ENCODE data around the gene KRT83. TPM values are rescaled to one million over a fixed set of nuclear protein-coding genes. Genes with fewer than 3 reads are reported as not detected.

KRT83 gene
- total and polyA plus RNA-seq, 11 donors, result not detected

GRCh38 chr12:52360106-52360662 is 39.0 kb upstream of the KRT83 start:
- Histone ChIP-seq H3K27me3 (peaks cover 0 to 32% (median 3%) of the 10 kb centered on the region in 9 donors), H3K9me3 (no peaks in the 10 kb centered on the region), H3K36me3 (no peaks in the 10 kb centered on the region), H3K27ac (no peak overlapping the region), H3K4me1 (no peaks in the 10 kb centered on the region), H3K4me3 (no peak overlapping the region)
- TF ChIP-seq POLR2A (IDR thresholded peaks at IDR 0.05), result no peak
- TF ChIP-seq, protein P1, sequence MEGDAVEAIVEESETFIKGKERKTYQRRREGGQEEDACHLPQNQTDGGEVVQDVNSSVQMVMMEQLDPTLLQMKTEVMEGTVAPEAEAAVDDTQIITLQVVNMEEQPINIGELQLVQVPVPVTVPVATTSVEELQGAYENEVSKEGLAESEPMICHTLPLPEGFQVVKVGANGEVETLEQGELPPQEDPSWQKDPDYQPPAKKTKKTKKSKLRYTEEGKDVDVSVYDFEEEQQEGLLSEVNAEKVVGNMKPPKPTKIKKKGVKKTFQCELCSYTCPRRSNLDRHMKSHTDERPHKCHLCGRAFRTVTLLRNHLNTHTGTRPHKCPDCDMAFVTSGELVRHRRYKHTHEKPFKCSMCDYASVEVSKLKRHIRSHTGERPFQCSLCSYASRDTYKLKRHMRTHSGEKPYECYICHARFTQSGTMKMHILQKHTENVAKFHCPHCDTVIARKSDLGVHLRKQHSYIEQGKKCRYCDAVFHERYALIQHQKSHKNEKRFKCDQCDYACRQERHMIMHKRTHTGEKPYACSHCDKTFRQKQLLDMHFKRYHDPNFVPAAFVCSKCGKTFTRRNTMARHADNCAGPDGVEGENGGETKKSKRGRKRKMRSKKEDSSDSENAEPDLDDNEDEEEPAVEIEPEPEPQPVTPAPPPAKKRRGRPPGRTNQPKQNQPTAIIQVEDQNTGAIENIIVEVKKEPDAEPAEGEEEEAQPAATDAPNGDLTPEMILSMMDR (IDR thresholded peaks at IDR 0.05), result no peak
- no peak for ATAC-seq
- intact Hi-C loops (cut with DNase I), result no loop called here
- 81 to 87% (median 83%) methylated on average over 7 of the region's 7 CpGs for WGBS, 4 donors
- DNase-seq, result no peak

DNA sequence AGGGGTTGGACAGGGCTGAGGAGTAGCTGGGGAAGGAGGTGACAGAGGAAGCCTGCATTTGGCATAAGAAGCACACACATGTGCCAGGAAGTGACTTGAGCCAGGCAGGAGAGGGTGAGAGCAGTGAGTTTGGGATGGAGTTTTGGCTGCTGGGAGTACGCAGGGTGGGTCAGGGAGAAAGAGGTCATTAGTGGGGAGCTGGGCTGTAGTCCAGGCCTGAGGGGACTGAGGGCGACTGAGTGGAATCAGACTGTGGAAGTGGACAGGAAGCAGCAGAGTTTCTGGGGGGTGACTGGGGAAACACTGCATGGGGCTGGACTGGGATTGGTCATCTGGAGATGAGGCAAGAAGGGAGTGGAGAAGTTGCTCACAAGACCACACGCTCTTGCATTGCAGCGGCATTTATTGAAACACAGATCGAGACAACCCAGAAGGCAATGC is 38.4 kb upstream of the KRT83 start:
- ATAC-seq, result no peak
- H3K27me3 ChIP-seq, result peaks cover 0 to 36% (median 3%) of the 10 kb centered on the region in 9 donors
- H3K4me1 ChIP-seq, result no peaks in the 10 kb centered on the region
- DNase-seq, result no peak
- TF ChIP-seq, protein P1 (IDR thresholded peaks at IDR 0.05), result no peak
- TF ChIP-seq POLR2A (IDR thresholded peaks at IDR 0.05), result no peak
- no peaks in the 10 kb centered on the region for H3K9me3 ChIP-seq
- 71 to 79% (median 74%) methylated on average over 5 of the region's 5 CpGs for WGBS, 4 donors
- no peak overlapping the region for H3K4me3 ChIP-seq
- no peaks in the 10 kb centered on the region for H3K36me3 ChIP-seq
- H3K27ac ChIP-seq, result no peak overlapping the region
- intact Hi-C loops (cut with DNase I), result no loop called here

DNA sequence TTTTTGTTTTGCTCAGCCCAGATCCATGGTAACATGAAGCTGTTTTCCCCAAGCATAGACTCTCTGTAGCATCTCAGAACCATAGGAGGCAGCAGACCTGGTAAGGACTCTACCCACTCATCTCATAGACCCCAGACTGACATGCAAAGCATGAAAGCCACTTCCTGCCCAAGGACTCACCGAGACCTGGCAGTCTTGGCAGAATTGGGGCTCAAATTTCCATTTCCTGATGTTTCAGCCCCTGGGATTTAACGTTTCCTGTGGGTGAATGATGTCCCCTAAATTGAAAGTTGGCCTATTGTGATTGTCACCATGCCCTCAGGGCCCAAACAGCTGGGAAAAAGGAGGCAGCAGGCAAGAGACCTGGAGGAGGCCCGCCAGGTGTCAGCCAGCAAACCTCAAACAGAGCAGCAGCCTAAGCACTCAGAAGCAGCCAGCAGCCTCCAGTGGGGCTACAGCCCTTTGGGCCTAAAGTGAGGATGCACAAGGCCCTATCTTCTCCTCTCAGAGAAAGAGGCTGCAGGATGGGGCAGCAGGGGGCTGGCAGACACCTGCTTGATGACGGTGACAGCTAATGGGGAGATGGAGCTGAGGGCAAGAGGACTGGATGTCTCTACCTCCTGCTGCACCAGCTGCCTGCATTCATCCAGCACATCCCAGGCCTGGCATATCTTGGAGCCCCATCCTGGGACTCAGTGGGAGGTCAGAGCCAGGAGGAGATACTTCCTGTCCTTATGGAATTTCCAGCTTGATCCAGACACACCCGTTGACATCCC is 37.6 kb upstream of the KRT83 start:
- no peak for TF ChIP-seq POLR2A (IDR thresholded peaks at IDR 0.05)
- TF ChIP-seq, protein P1 (IDR thresholded peaks at IDR 0.05), result no peak
- Histone ChIP-seq H3K27ac (no peak overlapping the region), H3K4me1 (no peaks in the 10 kb centered on the region), H3K36me3 (no peaks in the 10 kb centered on the region), H3K4me3 (no peak overlapping the region), H3K27me3 (peaks cover 0 to 44% (median 2%) of the 10 kb centered on the region in 9 donors), H3K9me3 (no peaks in the 10 kb centered on the region)
- DNase-seq (no peak), ATAC-seq (no peak)
- 68 to 73% (median 68%) methylated on average over 5 of the region's 5 CpGs for WGBS, 4 donors
- intact Hi-C loops (cut with DNase I), result no loop called here

DNA sequence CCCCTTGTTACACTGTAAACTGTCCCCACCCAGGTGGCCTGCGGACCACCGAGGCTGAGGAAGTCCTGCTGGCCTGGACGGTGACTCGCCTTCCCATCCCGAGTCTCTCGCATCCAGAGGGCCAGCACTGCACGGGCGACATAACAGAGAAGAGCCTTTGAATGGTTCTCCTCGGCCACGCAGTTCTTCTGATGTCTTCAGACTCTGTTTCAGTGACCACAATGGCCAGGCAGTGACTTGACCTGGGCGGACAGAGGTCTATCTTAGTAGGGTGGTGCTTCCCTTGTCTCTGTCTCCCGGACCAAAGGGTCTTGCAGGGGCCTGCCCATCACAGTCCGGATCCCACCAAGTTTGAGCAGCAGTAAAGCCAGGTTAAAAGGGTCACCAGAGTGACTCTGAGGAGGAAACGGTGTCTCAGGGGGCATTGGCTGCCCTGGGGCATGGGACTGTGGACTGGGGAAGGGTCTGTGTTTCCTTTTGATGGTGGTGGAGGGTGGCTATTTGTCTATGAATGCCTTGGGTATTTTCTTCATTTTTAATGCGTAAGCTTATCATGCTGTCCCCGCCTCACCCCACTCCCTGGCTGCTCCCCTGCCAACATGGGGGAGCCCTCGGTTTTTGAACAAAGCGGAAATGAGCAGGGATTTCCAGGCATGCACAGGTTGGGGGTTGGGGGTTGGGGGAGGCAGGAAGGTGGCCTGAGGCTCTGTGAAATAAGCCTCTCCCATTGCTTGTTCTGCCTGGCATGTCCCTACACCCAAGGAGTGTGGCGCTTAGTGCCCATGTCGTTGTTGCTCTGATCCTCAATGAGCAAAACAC is 35.8 kb upstream of the KRT83 start:
- intact Hi-C loops (cut with DNase I), result no loop called here

More for the DNA sequence above, 35.8 kb upstream of the KRT83 start:
- no peaks in the 10 kb centered on the region for H3K9me3 ChIP-seq
- ATAC-seq (no peak), DNase-seq (no peak)
- H3K36me3 ChIP-seq, result no peaks in the 10 kb centered on the region
- H3K4me3 ChIP-seq, result no peak overlapping the region
- TF ChIP-seq, protein P1 (IDR thresholded peaks at IDR 0.05), result no peak
- TF ChIP-seq POLR2A (IDR thresholded peaks at IDR 0.05), result no peak
- no peak overlapping the region for H3K27ac ChIP-seq
- no peaks in the 10 kb centered on the region for H3K4me1 ChIP-seq
- peaks cover 0 to 47% (median 2%) of the 10 kb centered on the region in 9 donors for H3K27me3 ChIP-seq
- WGBS, 4 donors, result 88 to 94% (median 90%) methylated on average over 18 to 20 of the region's 20 CpGs
